OCI-LY1 (cell line): ENCODE data around the gene TRAPPC1.

Source experiments
- H2AFZ ChIP-seq: fragments of 200-600 bp; sonication (generic), shearing (Covaris generic); 2 replicates; pipeline ENCODE4 v1.6.0; 2014; ENCODE audit warnings: antibody characterized with exemption, mild to moderate bottlenecking, low read length
- H3F3A ChIP-seq: fragments of 200-600 bp; sonication (generic), shearing (Covaris generic); 2 replicates; pipeline ENCODE4 v1.6.0; 2014; ENCODE audit warnings: mild to moderate bottlenecking, antibody characterized with exemption, low read length, moderate library complexity; ENCODE audit not compliant: insufficient read depth
- H3K27ac ChIP-seq: fragments of 200-600 bp; sonication (generic); 2 replicates; pipeline ENCODE4 v1.5.1; 2014; ENCODE audit warnings: low read length, mixed run types, mild to moderate bottlenecking, low read depth; ENCODE audit not compliant: poor library complexity, severe bottlenecking
- H3K27me3 ChIP-seq: fragments of 200-600 bp; sonication (generic); 2 replicates; pipeline ENCODE4 v1.6.0; 2014; ENCODE audit warnings: antibody characterized with exemption, mild to moderate bottlenecking, low read length, moderate library complexity; ENCODE audit not compliant: insufficient read depth
- H3K36me3 ChIP-seq: fragments of 200-600 bp; sonication (generic); 2 replicates; pipeline ENCODE4 v1.6.1; 2014; ENCODE audit warnings: mild to moderate bottlenecking, antibody characterized with exemption, low read length, moderate library complexity, mixed read lengths; ENCODE audit not compliant: insufficient read depth
- H3K4me1 ChIP-seq: fragments of 200-600 bp; sonication (generic); 2 replicates; pipeline ENCODE4 v1.5.1; 2014; ENCODE audit warnings: mild to moderate bottlenecking, low read length, moderate library complexity; ENCODE audit not compliant: insufficient read depth, severe bottlenecking
- H3K4me2 ChIP-seq: fragments of 200-600 bp; sonication (generic), shearing (Covaris generic); 2 replicates; pipeline ENCODE4 v1.6.1; 2014; ENCODE audit warnings: low read length
- H3K4me3 ChIP-seq: fragments of 200-600 bp; sonication (generic); 2 replicates; pipeline ENCODE4 v1.5.1; 2014; ENCODE audit warnings: low read length, low read depth, mild to moderate bottlenecking, mixed read lengths; ENCODE audit not compliant: poor library complexity, severe bottlenecking
- H3K79me2 ChIP-seq: fragments of 200-600 bp; shearing (Covaris generic); 2 replicates; pipeline ENCODE4 v1.6.1; 2016; ENCODE audit warnings: mixed run types, low read length, mixed read lengths; ENCODE audit not compliant: insufficient read depth
- H3K9ac ChIP-seq: fragments of 200-600 bp; sonication (generic), shearing (Covaris generic); 2 replicates; pipeline ENCODE4 v1.6.1; 2014; ENCODE audit warnings: mild to moderate bottlenecking, low read length, mixed read lengths
- H3K9me2 ChIP-seq: fragments of 200-600 bp; sonication (generic), shearing (Covaris generic); 2 replicates; pipeline ENCODE4 v1.6.1; 2014; ENCODE audit warnings: low read depth, mild to moderate bottlenecking, low read length, mixed read lengths
- H3K9me3 ChIP-seq: fragments of 200-600 bp; shearing (Covaris generic); 2 replicates; pipeline ENCODE4 v1.6.1; 2014; ENCODE audit warnings: low read length, mixed read lengths
- H4K20me1 ChIP-seq: fragments of 200-600 bp; sonication (generic), shearing (Covaris generic); 2 replicates; pipeline ENCODE4 v1.6.0; 2016; ENCODE audit warnings: mild to moderate bottlenecking, low read length; ENCODE audit not compliant: insufficient read depth
- EZH2 ChIP-seq: fragments of 200-600 bp; sonication (generic), shearing (Covaris generic); IDR thresholded peaks from 2 replicates; pipeline ENCODE4 v1.8.0; 2017; ENCODE audit warnings: borderline replicate concordance, mixed run types, mild to moderate bottlenecking, antibody characterized with exemption, low read length, moderate library complexity, mixed read lengths
- TF ChIP-seq, protein P1 (sequence below): fragments of 200-600 bp; sonication (generic), shearing (Covaris generic); IDR thresholded peaks from 2 replicates; pipeline ENCODE4 v1.5.1; 2017; ENCODE audit warnings: mild to moderate bottlenecking, antibody characterized with exemption, low read length, moderate library complexity, mixed read lengths

The TRAPPC1 gene

DNA sequence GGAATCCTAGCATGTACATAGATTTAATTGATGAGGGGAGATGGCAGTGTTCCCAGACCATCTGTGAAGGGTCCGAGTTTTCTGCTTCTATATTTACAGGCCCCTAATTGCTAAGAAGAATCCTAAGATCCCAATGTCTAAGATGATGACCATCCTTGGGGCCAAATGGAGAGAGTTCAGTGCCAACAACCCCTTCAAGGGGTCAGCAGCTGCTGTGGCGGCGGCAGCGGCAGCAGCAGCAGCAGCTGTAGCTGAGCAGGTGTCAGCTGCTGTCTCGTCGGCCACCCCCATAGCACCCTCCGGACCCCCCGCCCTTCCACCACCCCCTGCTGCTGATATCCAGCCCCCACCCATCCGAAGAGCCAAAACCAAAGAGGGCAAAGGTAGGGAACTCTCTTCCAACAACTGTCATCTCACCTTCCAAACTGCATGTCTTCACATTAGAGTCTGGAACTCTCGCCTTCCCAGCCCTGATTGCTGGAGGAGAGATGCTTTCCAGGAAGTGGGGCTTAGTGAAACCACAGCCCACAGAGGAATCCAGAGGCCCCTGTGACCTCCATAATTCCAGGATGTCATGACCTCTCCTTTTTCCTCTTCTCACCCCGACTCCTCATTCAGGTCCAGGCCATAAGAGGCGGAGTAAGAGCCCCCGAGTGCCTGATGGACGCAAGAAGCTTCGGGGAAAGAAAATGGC is 38.4 kb downstream of the TRAPPC1 start:
- no peak overlapping the region for H3K4me2 ChIP-seq
- H3K4me1 ChIP-seq = peaks cover 6% of the 10 kb centered on the region
- TF ChIP-seq, protein P1, sequence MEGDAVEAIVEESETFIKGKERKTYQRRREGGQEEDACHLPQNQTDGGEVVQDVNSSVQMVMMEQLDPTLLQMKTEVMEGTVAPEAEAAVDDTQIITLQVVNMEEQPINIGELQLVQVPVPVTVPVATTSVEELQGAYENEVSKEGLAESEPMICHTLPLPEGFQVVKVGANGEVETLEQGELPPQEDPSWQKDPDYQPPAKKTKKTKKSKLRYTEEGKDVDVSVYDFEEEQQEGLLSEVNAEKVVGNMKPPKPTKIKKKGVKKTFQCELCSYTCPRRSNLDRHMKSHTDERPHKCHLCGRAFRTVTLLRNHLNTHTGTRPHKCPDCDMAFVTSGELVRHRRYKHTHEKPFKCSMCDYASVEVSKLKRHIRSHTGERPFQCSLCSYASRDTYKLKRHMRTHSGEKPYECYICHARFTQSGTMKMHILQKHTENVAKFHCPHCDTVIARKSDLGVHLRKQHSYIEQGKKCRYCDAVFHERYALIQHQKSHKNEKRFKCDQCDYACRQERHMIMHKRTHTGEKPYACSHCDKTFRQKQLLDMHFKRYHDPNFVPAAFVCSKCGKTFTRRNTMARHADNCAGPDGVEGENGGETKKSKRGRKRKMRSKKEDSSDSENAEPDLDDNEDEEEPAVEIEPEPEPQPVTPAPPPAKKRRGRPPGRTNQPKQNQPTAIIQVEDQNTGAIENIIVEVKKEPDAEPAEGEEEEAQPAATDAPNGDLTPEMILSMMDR = no peak
- no peak for TF ChIP-seq EZH2
- H3K27me3 ChIP-seq = no peaks in the 10 kb centered on the region
- H3K9me2 ChIP-seq = no peaks in the 10 kb centered on the region
- H4K20me1 ChIP-seq = no peaks in the 10 kb centered on the region
- H3K9ac ChIP-seq = no peak overlapping the region
- 0 out of 2 replicates have a peak, but pooled peaks cover 3% of the 10 kb centered on the region for H3K79me2 ChIP-seq
- no peak overlapping the region for H3K27ac ChIP-seq
- H3F3A ChIP-seq = no peaks in the 10 kb centered on the region
- H2AFZ ChIP-seq = no peak overlapping the region
- H3K36me3 ChIP-seq = peaks cover 87% of the 10 kb centered on the region
- H3K4me3 ChIP-seq = no peak overlapping the region
- no peaks in the 10 kb centered on the region for H3K9me3 ChIP-seq

DNA sequence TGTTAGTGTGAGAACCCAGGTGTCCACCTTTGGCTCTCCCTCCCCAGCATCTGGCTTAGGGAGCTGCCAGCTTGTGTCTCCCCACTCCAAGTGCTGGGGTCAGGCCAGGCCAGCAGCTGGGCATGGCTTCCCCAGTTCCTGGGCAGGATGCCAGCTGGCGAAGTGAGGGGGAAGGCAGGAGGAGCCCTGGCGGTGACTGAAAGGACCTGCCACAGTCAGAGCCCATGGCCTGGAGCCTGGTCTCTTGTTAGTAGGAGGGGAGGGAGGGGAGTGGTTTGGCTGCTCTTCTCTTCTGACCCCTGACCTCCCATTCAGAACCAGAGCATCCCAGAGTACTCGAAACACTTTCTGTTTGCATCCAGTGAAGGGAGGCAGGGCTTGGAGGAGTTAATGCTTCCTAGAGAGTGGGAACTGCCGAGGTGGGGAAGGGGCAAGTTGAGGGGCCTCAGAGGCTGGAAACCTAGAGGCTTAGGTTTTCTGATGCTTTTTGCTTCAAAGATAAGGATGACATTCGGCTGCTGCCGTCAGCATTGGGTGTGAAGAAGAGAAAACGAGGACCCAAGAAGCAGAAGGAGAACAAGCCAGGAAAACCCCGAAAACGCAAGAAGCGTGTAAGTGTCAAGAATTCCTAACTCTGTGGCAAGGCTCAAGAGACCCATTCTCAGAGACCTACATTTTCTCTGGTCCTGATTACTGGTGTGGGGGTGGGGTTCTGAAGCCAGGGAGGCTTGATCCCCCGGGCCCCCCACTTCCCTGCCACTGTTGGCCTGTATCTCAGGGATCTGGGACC is 42.4 kb downstream of the TRAPPC1 start:
- no peak overlapping the region for H3K9ac ChIP-seq
- no peaks in the 10 kb centered on the region for H4K20me1 ChIP-seq
- H3K27me3 ChIP-seq = no peaks in the 10 kb centered on the region
- no peaks in the 10 kb centered on the region for H3K9me2 ChIP-seq
- H3K79me2 ChIP-seq = peaks cover 21% of the 10 kb centered on the region
- TF ChIP-seq EZH2 = no peak
- TF ChIP-seq, protein P1 = no peak
- H3K27ac ChIP-seq = peak overlapping the region; percentile 16
- no peaks in the 10 kb centered on the region for H3K9me3 ChIP-seq
- H2AFZ ChIP-seq = no peak overlapping the region
- peaks cover 51% of the 10 kb centered on the region for H3K36me3 ChIP-seq
- peaks cover 21% of the 10 kb centered on the region for H3K4me1 ChIP-seq
- H3K4me2 ChIP-seq = peak overlapping the region; percentile 92; the same call in 1 of the 2 replicates
- H3F3A ChIP-seq = no peaks in the 10 kb centered on the region
- no peak overlapping the region for H3K4me3 ChIP-seq

DNA sequence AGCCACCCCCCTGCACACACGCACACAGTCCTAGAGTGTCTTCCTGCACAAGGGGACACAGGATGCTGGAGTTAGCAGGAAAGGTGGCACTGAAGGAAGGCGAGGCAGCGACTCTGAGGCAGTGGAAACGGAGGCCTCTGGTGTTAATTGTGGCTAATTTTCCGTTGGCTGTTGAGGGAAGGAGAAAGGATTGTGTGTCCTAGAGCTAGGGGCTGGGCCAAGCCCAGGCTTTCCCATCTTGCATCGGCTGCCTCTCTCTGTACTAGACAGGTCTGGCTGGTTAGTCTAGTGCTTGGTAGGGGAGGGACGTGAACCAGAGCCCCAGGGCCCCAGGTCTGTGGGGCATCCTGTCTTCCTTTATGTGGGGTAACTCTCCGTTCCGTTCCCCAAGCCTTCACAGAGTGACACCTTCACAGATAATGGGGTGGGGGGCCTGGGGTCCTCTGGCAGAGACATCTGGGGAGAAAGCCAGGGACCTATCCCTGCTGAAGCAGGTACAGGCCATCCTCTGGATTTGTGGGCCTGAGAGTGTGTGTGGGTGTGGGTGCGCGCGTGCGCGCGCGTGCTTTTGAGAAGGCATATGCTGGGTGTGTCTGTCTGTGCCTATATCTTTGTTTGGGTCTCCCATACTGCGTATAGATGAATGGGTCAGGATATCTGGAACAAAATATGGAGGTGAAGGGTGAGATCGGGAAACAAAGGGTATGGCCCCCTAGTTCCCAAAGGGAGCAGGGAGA is 43.4 kb downstream of the TRAPPC1 start, which contains the start of gene CHD3:
CHD3 (plus strand) TSS at position 606 of the 737 bp plus-strand sequence. CDS start 212 bp downstream, outside the sequence.
- H3K4me2 ChIP-seq = peak within 1 kb of the TSS; percentile 92
- peaks cover 41% of the 10 kb centered on the region for H3K36me3 ChIP-seq
- peaks cover 21% of the 10 kb centered on the region for H3K79me2 ChIP-seq
- H3K4me1 ChIP-seq = peaks cover 29% of the 10 kb centered on the region
- no peaks in the 10 kb centered on the region for H3K27me3 ChIP-seq
- peak within 1 kb of the TSS; percentile 90 for H3K27ac ChIP-seq
- no peaks in the 10 kb centered on the region for H3F3A ChIP-seq
- H3K9me3 ChIP-seq = no peaks in the 10 kb centered on the region
- H3K9ac ChIP-seq = peak within 1 kb of the TSS; percentile 70
- TF ChIP-seq EZH2 = no peak
- TF ChIP-seq, protein P1 = no peak
- H3K4me3 ChIP-seq = peak within 1 kb of the TSS; percentile 98
- H2AFZ ChIP-seq = no peak within 1 kb of the TSS
- no peaks in the 10 kb centered on the region for H4K20me1 ChIP-seq
- H3K9me2 ChIP-seq = no peaks in the 10 kb centered on the region
